Endothelial cell of umbilical vein (primary cell): ENCODE results near the gene ZNF407. TPM values are rescaled to one million over a fixed set of nuclear protein-coding genes. Genes with fewer than 3 reads are reported as not detected.
A peak's percentile ranks its signal among the peaks of the same experiment; 100 is the strongest.

Source experiments
- BruUV-seq: library from RNA; stranded (reverse); fragments of 400-500 nt; replicated peaks from 2 replicates; lab custom pipeline; 2021; lab: Mats Ljungman, UMichigan
- CTCF ChIA-PET: fragments of 300-600, 350-600 bp; sonication (Branson Sonifier 250); formaldehyde crosslinking; loops from one replicate; lab custom pipeline; 2021; ENCODE audit warnings: antibody characterized with exemption, inconsistent platforms; lab: Charles Lee
- POLR2A ChIA-PET: fragments of 300-600, 350-600 bp; sonication (Branson Sonifier 250); formaldehyde crosslinking; loops from one replicate; lab custom pipeline; 2021; ENCODE audit warnings: antibody characterized with exemption, inconsistent platforms; lab: Charles Lee
- DNase-seq: peaks from one replicate; pipeline ENCODE4 v3.0.0-alpha.2; 2011; ENCODE audit warnings: low read depth, low spot score
- FAIRE-seq: peaks from 2 replicates; lab custom pipeline; 2011; peaks lifted over from hg19 to GRCh38; lab: Jason Lieb, UNC
- H2AFZ ChIP-seq: 2 replicates; pipeline ENCODE4 v1.6.0; 2012; ENCODE audit warnings: low read depth, low read length, control low read depth, inconsistent platforms
- H3K27ac ChIP-seq: 2 replicates; pipeline ENCODE4 v1.5.1; 2011; ENCODE audit warnings: low read depth, mild to moderate bottlenecking, control low read depth, low read length, moderate library complexity; ENCODE audit not compliant: insufficient read depth
- H3K27me3 ChIP-seq, 2 experiments: 2 replicates each; pipeline versions ENCODE4 v1.6.0 to v1.6.1; 2011; ENCODE audit warnings: low read length in 2 of 2, mixed read lengths in 1 of 2; ENCODE audit not compliant: control insufficient read depth in 2 of 2, insufficient read depth in 2 of 2
- H3K36me3 ChIP-seq, 2 experiments: 2 replicates in 1 of 2; 3 replicates in 1 of 2; pipeline ENCODE4 v1.5.1; 2011; ENCODE audit warnings: low read length in 2 of 2, mild to moderate bottlenecking in 1 of 2, moderate library complexity in 1 of 2; ENCODE audit not compliant: control insufficient read depth in 2 of 2, insufficient read depth in 2 of 2; ENCODE audit errors: extremely low read depth in 1 of 2
- H3K4me1 ChIP-seq: 3 replicates; pipeline ENCODE4 v1.5.1; 2011; ENCODE audit warnings: mild to moderate bottlenecking, low read length; ENCODE audit not compliant: control insufficient read depth, insufficient read depth; ENCODE audit errors: extremely low read depth
- H3K4me2 ChIP-seq: 2 replicates; pipeline ENCODE4 v1.6.1; 2011; ENCODE audit warnings: low read length, control low read depth, mixed read lengths; ENCODE audit not compliant: insufficient read depth
- H3K4me3 ChIP-seq, 3 experiments: fragments of 200-600 bp in 1 of 3; sonication (generic), shearing (Covaris generic) in 1 of 3; replicated peaks in 1 of 3; 2 replicates each; pipeline ENCODE4 v1.5.1; 2011 to 2016; ENCODE audit warnings: control low read depth in 3 of 3, low read length in 3 of 3, mild to moderate bottlenecking in 2 of 3, inconsistent platforms in 1 of 3, low read depth in 1 of 3, moderate library complexity in 1 of 3; ENCODE audit not compliant: insufficient read depth in 1 of 3
- H3K79me2 ChIP-seq: 2 replicates; pipeline ENCODE4 v1.6.0; 2012; ENCODE audit warnings: low read length, inconsistent platforms; ENCODE audit not compliant: control insufficient read depth, insufficient read depth
- H3K9ac ChIP-seq: replicated peaks from 2 replicates; pipeline ENCODE3; 2011; ENCODE audit warnings: low read length, control low read depth; ENCODE audit not compliant: insufficient read depth; ENCODE audit errors: extremely low read depth
- H3K9me1 ChIP-seq: replicated peaks from 3 replicates; pipeline ENCODE4 v1.6.0; 2011; ENCODE audit warnings: mild to moderate bottlenecking, low read length; ENCODE audit not compliant: control insufficient read depth, insufficient read depth; ENCODE audit errors: extremely low read depth
- H3K9me3 ChIP-seq: replicated peaks from 2 replicates; pipeline ENCODE4 v1.5.1; 2012; ENCODE audit warnings: low read length, inconsistent platforms; ENCODE audit not compliant: control insufficient read depth, insufficient read depth
- H4K20me1 ChIP-seq: replicated peaks from 2 replicates; pipeline ENCODE3; 2011; ENCODE audit warnings: mild to moderate bottlenecking, low read length; ENCODE audit not compliant: control insufficient read depth, insufficient read depth; ENCODE audit errors: extremely low read depth
- CTCF ChIP-seq, 2 donors: IDR thresholded peaks; 1 replicate in 1 of 2; 2 replicates in 1 of 2; pipeline ENCODE4 v1.5.1; 2011; ENCODE audit warnings: low read length in 2 of 2, mild to moderate bottlenecking in 2 of 2, moderate library complexity in 2 of 2, control low read depth in 1 of 2, inconsistent platforms in 1 of 2, low read depth in 1 of 2; ENCODE audit not compliant: insufficient read depth in 1 of 2; ENCODE audit errors: extremely low read depth in 1 of 2
- FOS ChIP-seq: IDR thresholded peaks from 2 replicates; pipeline ENCODE4 v1.6.1; 2011; ENCODE audit warnings: mild to moderate bottlenecking, low read length, moderate library complexity, borderline replicate concordance; ENCODE audit not compliant: insufficient read depth
- GATA2 ChIP-seq: IDR thresholded peaks from 2 replicates; pipeline ENCODE4 v1.7.0; 2011; ENCODE audit warnings: low read depth, mild to moderate bottlenecking, moderate library complexity, mixed read lengths, low read length; ENCODE audit not compliant: insufficient read length, insufficient read depth
- POLR2A ChIP-seq: IDR thresholded peaks from 2 replicates; pipeline ENCODE4 v1.6.1; 2012; ENCODE audit warnings: low read depth, mild to moderate bottlenecking, control low read depth, low read length
- POLR2AphosphoS5 ChIP-seq: IDR thresholded peaks from 2 replicates; pipeline ENCODE4 v1.6.1; 2012; ENCODE audit warnings: low read depth, mild to moderate bottlenecking, control low read depth, low read length, moderate library complexity; ENCODE audit not compliant: insufficient read depth
- dilution Hi-C: fragments of 300-500 bp; cut with MboI; formaldehyde crosslinking; loops from one replicate; pipeline ENCODE4 v1.15.0; 2019; ENCODE audit warnings: low sequenced_read_pairs; ENCODE audit not compliant: extremely low pct_ligation_motif_present
- intact Hi-C: fragments of 100-400 bp; cut with micrococcal nuclease; formaldehyde crosslinking; loops from one replicate; pipeline ENCODE4 v1.10.0; 2022
- polyA plus RNA-seq, 4 experiments: library from polyadenylated mRNA; depleted of rRNA in 3 of 4; stranded (reverse) in 3 of 4; unstranded in 1 of 4; fragments of >200 nt; gene quantifications; 2 replicates each; pipeline versions ENCODE4 v1.2.1 to v1.2.3, GENCODE V29; 2011 to 2012; ENCODE audit warnings: missing spikeins in 1 of 4
- total RNA-seq: library from RNA; stranded (reverse); gene quantifications from 2 replicates; pipeline ENCODE4 v1.2.3, GENCODE V29; 2021

The ZNF407 gene
- total and polyA plus RNA-seq, 2 donors (not counting 3 experiments of a cell fraction or from before 2014, with no cell fraction given) = 3.8 to 20.1 TPM

GRCh38 chr18:74595431-74595830 lies 2.2 kb upstream of the ZNF407 start:
- intact Hi-C loops = loop anchor here (5.0 kb wide), 1 partner anchor 612 kb away; the partner anchor contains the start of gene PTGR3
- ChIA-PET POLR2A (no interaction called here), CTCF (interaction anchor here (1.0 kb wide), 1 partner anchor 43 kb away, joined by 4 read pairs; no protein-coding TSS in a partner anchor)
- Histone ChIP-seq H3K79me2 (peaks cover 24% of the 10 kb centered on the region), H3K4me1 (peaks cover 15% of the 10 kb centered on the region), H3K27me3 (no peaks in the 10 kb centered on the region), H3K36me3 (no peaks in the 10 kb centered on the region), H3K9ac (no peak overlapping the region), H2AFZ (no peak overlapping the region), H3K4me2 (peak overlapping the region; percentile 45), H3K4me3 (no peak overlapping the region), H4K20me1 (no peaks in the 10 kb centered on the region), H3K27ac (no peak overlapping the region), H3K9me1 (no peaks in the 10 kb centered on the region), H3K9me3 (no peaks in the 10 kb centered on the region)
- dilution Hi-C loops = no loop called here
- BruUV-seq = no TSS peak
- FAIRE-seq (no peak), DNase-seq (no peak)
- no peak for TF ChIP-seq POLR2AphosphoS5
- TF ChIP-seq FOS = no peak
- no peak for TF ChIP-seq GATA2
- TF ChIP-seq POLR2A = no peak

GRCh38 chr18:74597034-74597661 lies 522 bp upstream of the ZNF407 start:
- DNase-seq = peak; percentile 78
- no peaks in the 10 kb centered on the region for H3K9me3 ChIP-seq
- H3K27me3 ChIP-seq = no peaks in the 10 kb centered on the region
- H3K9ac ChIP-seq = peak overlapping the region; percentile 100
- TF ChIP-seq CTCF (IDR thresholded peaks at IDR 0.05; ENCODE audit: extremely low read depth in 1 of 2, insufficient read depth in 1 of 2, low read depth in 1 of 2, low read length in 2 of 2) = no peak
- TF ChIP-seq POLR2A = peak; percentile 46
- no peak for TF ChIP-seq FOS
- TF ChIP-seq POLR2AphosphoS5 = peak; percentile 4
- CTCF ChIA-PET = interaction anchor here (1.2 kb wide), 1 partner anchor 31 kb away, joined by 3 read pairs; no protein-coding TSS in a partner anchor
- H4K20me1 ChIP-seq = no peaks in the 10 kb centered on the region
- H3K4me2 ChIP-seq = peak overlapping the region; percentile 75
- TSS peak; percentile 64 for BruUV-seq
- H3K27ac ChIP-seq = peak overlapping the region; percentile 99
- intact Hi-C loops (loop anchor here (1.0 to 5.0 kb wide), 4 partner anchors 305 to 1896 kb away; partner anchors contain the start of genes PTGR3 and TIMM21), dilution Hi-C loops (no loop called here)
- H3K4me1 ChIP-seq = peaks cover 15% of the 10 kb centered on the region
- H3K79me2 ChIP-seq = peaks cover 33% of the 10 kb centered on the region
- peak overlapping the region; percentile 88 to 98 (median 97) for H3K4me3 ChIP-seq
- H2AFZ ChIP-seq = peak overlapping the region; percentile 94
- POLR2A ChIA-PET = interaction anchor here (0.6 kb wide), 1 partner anchor 149 kb away, joined by 4 read pairs; no protein-coding TSS in a partner anchor
- no peaks in the 10 kb centered on the region for H3K9me1 ChIP-seq
- peak; percentile 57 for FAIRE-seq
- H3K36me3 ChIP-seq = no peaks in the 10 kb centered on the region
